Measurements from ENCODE around the gene NR1H4. TPM values are rescaled to one million over a fixed set of nuclear protein-coding genes. Genes with fewer than 3 reads are reported as not detected.

The NR1H4 gene
- total and polyA plus RNA-seq, 9 of the 15 experiments (the other 6 are each of a cell fraction or from before 2014, with no cell fraction given) = 0.03 TPM; not detected in 8

GRCh38 chr12:100520048-100520769 is 46.5 kb downstream of the NR1H4 start:
- Histone ChIP-seq H4K20me1 (replicated peaks; ENCODE audit: control insufficient read depth, insufficient read depth, low read length) (no peaks in the 10 kb centered on the region), H3K9me1 (ENCODE audit: control insufficient read depth, insufficient read depth, low read length) (no peaks in the 10 kb centered on the region), H3K27ac (ENCODE audit: extremely low read depth, low read depth, low read length) (no peak overlapping the region), H3K4me3 (no peak overlapping the region), H3K27me3 (ENCODE audit: control insufficient read depth in 2 of 2, insufficient read depth in 2 of 2, low read length in 2 of 2) (peaks cover 0 to 5% of the 10 kb centered on the region in 2 experiments; a peak in 2 of 5 replicates), H3K36me3 (ENCODE audit: control insufficient read depth, insufficient read depth, low read length) (no peaks in the 10 kb centered on the region), H3K79me2 (ENCODE audit: control insufficient read depth, insufficient read depth, low read length) (no peaks in the 10 kb centered on the region), H3K9ac (ENCODE audit: insufficient read depth in 1 of 2, low read depth in 2 of 2, low read length in 2 of 2) (no peak overlapping the region), H3K4me1 (replicated peaks in 1 of 2; ENCODE audit: control insufficient read depth in 2 of 2, insufficient read depth in 2 of 2, low read length in 2 of 2) (no peaks in the 10 kb centered on the region), H2AFZ (ENCODE audit: low read depth, low read length) (no peak overlapping the region), H3K9me3 (replicated peaks; ENCODE audit: control insufficient read depth, insufficient read depth, low read depth, low read length) (no peaks in the 10 kb centered on the region), H3K4me2 (ENCODE audit: insufficient read depth, low read length) (no peak overlapping the region)
- BruUV-seq (replicated peaks) = no TSS peak
- DNase-seq (ENCODE audit: extremely low read depth in 1 of 4, low spot score in 3 of 4) (no peak), ATAC-seq (no peak), FAIRE-seq (no peak)
- intact Hi-C loops (cut with micrococcal nuclease) = no loop called here
- TF ChIP-seq ZFP36 (IDR thresholded peaks at IDR 0.05; ENCODE audit: low read depth, low read length, partially characterized antibody) (no peak), TAF7 (tag; IDR thresholded peaks at IDR 0.05) (no peak), TRIM28 (IDR thresholded peaks at IDR 0.05) (no peak), CTCFL (IDR thresholded peaks at IDR 0.05; ENCODE audit: borderline replicate concordance, insufficient read depth, low read depth, low read length, poor library complexity, severe bottlenecking) (no peak)
- under 1% methylated on average over 10 of the region's 10 CpGs for WGBS (ENCODE audit: insufficient coverage, low coverage, missing lambda C conversion rate)
- POLR2A ChIA-PET = interaction anchor here (0.7 kb wide), 1 partner anchor 1521 kb away, joined by 3 read pairs; no protein-coding TSS in a partner anchor
- in situ Hi-C loops (cut with MboI) = no loop called here
- CTCF ChIA-PET (ENCODE audit: low intra/inter-chr PET ratio) = no interaction called here

All from K562 (cell line).